Measurements from ENCODE around the gene ZNF407.
"Not testable (repeated sequence)": the region's sequence is repeated elsewhere in the genome, so short reads cannot be mapped to it uniquely, and the experiment has no call there.

ZNF407 gene

DNA sequence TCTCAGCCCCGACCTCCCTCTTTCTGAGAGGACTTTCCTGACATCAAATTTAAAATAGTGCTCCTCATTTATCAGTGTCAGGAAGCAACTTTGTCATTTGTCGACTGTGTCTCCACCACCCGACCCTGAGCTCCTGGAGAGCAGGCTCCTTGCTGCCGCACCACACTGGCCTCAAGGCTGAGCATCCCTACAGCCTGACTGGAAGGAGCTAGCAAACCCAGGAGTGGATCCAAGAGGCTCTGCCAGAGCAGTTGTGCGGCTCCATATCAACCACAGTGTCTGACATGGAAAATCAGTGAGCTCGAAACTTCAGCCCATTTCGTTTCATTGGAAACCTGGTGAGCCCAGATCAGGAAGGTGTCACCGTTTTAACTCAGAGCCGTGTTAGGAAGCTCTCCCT lies 486.1 kb downstream of the ZNF407 start:
- DNase-seq: no peak

DNA sequence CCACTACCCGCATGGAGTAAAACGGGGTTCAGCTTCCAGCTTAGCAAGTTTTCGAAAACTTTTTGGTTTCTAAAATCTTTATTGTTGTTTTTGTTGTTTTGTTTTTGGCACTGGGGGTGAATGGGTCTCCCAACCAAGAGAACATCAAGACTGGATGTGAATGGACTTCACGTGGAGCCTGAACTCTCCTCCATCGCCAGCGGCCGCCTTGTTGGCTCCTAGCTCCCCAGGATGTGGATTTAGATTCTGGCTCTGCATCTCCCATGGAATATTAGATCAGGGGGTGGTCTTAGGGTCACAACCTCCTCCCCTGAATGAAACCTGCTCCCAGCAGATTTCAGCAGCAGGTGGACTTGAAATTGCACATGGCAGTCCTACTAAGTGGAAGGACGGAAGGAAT lies 488.0 kb downstream of the ZNF407 start:
- DNase-seq: not testable (repeated sequence)

DNA sequence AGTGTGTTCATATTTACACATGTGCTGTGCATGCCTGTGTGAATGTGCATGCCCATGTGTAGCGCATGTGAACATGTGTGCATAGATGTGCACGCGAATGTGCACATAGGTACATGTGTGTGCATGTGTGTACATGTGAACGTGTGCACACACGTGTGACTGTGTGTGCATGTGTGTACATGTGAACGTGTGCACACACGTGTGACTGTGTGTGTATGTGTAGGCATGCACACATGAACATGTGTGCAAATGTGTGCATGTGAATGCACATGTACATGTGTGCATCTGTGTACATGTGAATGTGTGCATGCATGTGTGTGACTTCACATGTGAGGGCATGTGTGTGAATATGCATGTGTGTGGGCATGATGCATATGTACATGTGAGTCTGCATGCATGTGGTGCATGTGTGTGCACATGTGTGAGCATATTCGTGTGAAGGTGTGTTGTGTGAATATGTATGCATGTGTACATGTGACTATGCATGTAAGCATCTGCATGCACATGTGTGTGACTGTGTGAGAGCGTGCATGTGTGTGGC lies 488.9 kb downstream of the ZNF407 start:
- no peak for DNase-seq

- DNase-seq: no peak
These were observed 489.7 kb downstream of the ZNF407 start for GRCh38 chr18:75087119-75088020.

GRCh38 chr18:75088021-75088506 lies 490.4 kb downstream of the ZNF407 start:
- no peak for DNase-seq

DNA sequence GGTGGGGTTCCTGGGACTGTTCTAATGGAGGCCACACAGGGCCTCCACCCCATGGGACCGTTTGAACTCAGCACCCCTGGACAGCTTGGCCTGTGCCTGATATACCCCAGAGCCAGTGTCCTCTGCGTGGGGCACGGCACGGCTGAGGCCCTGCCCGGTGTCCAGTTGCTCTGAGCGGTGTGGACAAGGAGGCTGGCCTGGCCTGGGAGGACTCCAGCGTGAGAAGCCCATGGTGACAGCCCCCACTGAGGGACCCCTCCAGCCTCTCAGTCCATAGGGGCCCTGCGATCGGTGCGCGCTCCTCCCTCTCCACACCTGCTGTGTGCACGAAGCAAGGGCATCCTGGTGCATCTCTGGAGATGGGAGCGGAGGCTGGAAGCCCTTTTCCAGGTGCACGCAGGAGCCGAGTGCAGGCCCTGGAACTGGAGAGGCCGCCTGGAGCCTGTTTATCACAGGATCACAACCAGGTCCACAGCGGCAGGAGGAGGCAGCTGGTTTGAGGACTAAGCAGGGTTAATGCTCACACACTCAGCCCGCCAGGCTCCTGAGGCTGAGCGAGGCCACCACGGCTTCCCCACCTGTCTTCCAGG lies 491.0 kb downstream of the ZNF407 start:
- no peak for DNase-seq

DNA sequence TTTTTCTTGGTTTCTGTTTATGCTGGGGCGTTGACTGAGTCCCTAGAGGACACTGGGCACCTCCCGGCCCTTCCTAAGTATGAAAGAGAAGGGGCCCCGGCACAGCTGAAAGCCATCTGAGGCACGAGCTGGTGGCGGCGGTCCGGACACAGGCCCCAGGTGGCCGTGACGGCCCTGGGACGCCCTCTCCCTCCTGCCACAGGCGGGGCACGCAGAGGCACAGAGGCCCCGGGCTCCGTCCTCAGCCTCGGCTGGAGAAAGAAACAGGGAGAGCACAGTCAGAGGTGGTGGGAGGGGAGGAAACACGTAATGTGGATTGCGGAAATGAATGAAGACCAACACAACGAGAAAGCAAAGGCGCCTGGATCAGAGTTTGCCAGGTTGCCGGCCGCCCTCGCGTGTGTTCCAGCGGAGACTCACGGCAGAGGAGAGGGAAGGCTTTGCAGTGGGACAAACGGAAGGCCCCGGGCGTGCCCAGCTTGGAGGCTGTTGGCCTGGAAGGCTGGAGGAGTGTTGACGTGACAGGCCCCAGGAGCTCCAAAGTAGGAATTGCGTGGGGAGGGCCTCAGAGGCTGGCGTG lies 492.2 kb downstream of the ZNF407 start:
- no peak for DNase-seq

DNA sequence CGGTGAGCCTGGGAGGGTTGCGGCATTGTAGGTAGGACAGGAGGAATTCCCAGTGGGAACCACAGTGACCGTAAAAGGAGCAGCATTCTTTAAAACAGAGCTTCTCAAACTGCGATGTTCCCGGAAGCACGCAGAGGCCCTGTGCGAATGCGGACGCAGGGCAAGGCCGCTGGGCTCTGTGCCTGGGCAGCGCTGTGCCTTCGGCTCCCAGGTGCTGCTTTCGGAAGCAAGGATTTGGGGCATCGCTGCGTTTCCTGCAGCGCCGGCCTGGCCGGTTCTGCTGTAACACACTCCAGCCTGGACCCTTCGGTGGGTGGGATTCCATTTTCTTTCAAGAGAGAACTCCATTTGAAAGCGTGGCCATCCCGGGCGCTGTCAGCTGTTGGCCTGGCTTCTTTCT lies 492.7 kb downstream of the ZNF407 start:
- no peak for DNase-seq

DNA sequence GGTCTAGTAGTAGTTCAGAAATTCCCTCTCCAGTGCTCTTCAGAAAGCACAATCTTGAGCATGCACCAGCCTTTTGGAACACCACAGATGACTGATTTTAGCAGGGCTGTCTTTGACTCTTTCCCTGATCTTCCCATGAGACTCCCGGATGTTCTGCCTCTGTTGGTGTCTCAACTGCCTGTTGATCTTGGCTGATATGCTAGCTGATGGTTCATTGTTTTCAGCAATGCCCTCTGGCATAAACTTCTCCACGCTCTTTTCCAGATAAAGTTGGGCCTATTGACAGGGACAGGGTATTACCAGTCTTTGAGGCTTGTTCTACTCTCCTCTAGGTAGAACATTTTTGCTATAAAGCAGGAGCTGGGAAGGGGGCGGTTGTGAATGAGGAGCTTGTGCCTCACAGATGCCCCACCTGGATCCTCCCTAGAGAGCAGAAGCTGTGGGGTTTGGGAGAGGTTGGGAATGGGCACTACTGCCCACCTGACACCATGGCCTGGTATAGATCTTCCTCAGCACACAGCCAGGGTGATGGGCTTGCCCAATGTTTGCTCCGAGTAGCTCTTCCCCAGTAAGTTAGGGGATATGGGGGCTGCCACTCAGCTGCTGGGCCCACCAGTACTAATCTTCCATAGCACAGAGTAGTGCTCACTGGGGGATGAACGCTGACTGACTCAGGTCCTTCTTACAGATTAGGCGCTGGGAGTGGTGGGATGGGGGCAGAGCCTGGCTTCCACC lies 500.0 kb downstream of the ZNF407 start:
- DNase-seq: no peak

- DNase-seq: no peak
These were observed 503.4 kb downstream of the ZNF407 start for GRCh38 chr18:75100832-75101630.

- DNase-seq: no peak
These were observed 504.2 kb downstream of the ZNF407 start for GRCh38 chr18:75101916-75102315.

- DNase-seq: not testable (repeated sequence)
These were observed 506.4 kb downstream of the ZNF407 start for GRCh38 chr18:75104029-75104428.

DNA sequence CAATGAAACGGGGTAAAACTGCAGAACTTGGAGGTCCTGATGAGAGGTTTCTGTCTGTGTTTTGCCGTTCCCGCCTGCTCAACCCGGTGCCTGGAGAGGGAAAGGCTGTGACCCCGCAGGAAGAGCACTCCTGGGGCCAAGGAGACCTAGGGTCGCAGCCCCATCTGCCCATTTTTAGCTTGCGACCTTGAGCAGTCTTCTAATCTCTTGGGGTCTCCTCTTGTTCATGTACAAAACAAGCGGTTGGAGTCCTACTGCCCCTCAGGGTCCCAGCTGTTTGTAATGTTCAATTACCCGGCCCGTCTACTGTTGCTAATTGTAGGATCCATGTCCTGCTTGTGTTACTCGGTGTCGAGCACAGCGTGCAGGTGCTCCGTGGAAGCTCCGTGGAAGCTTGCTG lies 506.8 kb downstream of the ZNF407 start:
- DNase-seq: no peak

- no peak for DNase-seq
These were observed 508.0 kb downstream of the ZNF407 start for GRCh38 chr18:75105551-75106254.

DNA sequence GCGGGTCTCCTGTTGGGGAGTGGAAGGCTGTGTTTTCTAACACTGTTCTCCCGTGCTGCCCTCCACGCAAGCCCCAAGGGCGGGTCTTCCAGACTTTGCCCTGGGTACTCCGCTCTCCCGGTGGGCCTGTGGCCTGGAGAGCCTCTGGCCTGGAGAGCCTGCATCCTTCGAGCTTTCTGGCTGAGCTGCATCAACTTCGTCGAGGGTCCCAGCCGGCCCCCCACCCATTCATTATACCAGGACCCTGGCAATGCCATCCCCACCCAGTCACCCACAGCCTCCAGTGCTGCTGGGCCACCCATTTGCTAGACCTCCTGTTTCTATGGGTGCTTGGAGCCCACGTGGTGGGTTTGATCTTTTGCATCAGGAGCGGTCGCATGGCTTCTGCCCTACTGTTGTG lies 509.1 kb downstream of the ZNF407 start:
- no peak for DNase-seq

DNA sequence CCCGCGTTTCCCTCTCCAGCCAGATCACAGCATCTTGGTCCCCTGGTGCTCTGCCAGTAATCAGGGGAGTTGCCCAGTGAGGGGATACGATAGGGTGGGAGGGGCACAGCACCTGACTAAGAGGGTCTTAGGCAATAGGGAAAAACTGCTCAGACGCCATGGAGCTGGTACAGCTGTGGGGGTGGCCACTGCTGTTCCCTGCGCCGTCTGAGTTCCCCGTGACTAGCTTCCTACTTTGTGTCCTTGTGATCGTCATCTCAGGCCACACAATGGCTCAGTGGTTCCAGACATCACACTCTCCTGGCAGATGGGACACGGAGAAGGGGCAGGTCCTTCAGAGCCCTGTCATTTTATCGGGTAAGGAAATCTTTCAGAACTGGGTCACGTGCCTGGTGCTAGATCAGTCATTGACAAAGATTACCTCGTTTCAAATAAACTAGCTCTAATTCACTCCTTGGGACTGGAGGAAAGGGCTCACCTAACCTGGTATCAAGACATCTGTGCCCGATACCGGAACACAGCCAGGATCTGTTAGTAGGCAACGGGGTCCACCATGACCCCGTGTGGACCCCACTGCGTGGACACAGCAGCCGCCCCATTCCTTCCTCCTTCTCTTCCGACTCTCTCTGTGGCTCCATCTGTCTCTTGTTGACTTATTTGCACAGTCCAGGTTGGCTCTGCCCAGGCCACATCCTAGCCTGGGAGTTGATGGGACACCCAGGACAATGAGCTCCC lies 509.7 kb downstream of the ZNF407 start:
- no peak for DNase-seq

DNA sequence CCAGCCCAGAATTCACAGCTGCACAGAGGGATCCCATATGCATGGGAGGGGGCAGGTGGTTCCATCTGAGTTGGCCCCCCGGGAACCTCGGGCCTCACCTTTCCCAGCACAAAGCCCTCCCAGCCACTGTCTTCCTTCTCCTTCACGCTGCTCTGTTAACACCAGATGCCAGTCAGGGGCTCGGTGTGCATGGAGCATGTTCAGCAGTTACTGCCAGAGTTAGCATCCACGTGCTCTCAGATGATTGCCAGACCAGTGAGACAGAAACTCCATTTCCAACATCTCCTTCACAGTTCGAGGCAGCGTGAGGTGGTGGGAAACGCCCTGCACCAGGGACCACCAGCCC lies 510.2 kb downstream of the ZNF407 start:
- no peak for DNase-seq

DNA sequence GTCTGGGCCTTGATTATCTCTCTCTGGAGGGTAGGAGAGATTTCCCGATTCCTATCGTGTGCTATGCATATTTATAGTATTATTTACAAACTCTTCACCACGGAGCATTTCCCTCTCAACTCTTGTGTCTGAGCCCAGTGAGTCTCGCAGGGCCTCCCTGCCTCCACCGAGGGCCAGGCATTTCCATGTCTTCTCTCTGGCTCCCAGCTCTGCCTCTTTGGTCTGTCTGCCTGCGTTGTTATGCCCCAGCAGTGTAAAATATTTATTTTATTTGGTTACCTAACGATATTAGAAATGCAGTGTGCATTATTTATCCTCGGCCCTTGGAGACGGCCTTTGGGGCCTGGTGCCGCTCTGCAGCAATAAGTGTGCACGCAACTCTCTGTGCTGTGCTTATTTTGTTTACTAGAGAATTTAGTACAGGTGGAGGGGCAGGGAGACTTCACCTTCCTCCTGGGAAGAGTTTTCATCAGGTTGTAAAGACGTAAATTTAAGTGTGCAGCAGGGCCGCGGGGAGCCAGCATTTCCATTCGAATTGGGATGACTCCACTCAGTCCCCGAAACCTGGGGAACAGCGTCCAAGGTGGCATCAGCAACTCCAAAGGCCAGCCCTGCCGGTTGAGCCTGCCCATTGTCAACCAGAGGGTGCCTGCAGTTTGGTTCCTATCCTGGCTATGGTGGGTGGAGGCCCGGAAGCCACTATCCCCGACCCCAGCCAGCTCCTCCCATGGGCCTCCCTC lies 511.1 kb downstream of the ZNF407 start:
- no peak for DNase-seq

DNA sequence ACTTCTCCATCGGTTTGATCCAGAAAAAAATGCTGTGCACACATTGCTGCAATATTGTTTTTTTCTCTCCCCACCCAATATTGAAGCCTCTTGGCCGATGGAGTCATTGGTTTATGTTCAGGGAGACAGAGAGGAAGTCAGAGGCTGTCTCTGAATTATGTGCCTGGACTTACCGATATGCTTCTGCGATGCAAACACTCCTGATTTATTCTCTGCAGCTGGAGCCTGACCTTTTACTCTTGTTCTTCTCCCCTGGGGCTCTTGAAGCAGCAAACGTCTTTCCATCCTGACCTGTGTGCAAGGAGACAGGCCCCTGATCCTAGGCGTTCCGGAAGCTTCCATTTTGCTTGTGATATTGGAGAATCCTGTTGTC lies 511.6 kb downstream of the ZNF407 start:
- no peak for DNase-seq

DNA sequence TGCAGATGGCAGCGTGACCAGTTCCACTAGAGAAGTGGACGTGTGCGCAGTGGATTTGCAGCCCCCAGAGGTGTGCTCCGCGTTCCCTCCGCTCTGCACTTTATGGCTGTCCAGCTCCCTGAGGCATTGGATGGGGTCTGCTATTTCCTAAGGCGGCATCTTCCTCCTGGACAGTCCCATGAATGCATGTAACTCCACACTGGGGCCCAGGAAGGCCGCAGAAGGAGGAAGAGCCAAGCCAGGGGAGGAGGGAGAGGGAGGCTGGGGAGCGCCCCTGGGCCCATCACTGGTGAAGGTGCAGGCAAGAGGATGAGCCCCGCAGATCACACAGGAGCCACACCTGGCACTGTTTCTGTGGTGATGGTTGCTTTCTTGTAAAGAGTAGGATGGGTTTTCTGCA lies 512.1 kb downstream of the ZNF407 start:
- no peak for DNase-seq

Data from stimulated activated naive CD4-positive, alpha-beta T cell treated with Interleukin-2 at 50 U/mL for 16 hours (primary cell).